Breast epithelium (tissue), 3 donors: Measurements from ENCODE around the gene SREBF1.

Experiments used
- POLR2A ChIP-seq: fragments of 450-650 bp; IDR thresholded peaks from one replicate; pipeline ENCODE4 v1.6.1; 2016; ENCODE audit warnings: antibody characterized with exemption, mild to moderate bottlenecking, moderate library complexity
- TF ChIP-seq, protein P1 (sequence below), 3 donors: fragments of 450-650 bp; IDR thresholded peaks; one replicate each; pipeline ENCODE4 v1.5.1; 2016 to 2017; ENCODE audit warnings: antibody characterized with exemption in 3 of 3, mild to moderate bottlenecking in 3 of 3, moderate library complexity in 3 of 3

DNA sequence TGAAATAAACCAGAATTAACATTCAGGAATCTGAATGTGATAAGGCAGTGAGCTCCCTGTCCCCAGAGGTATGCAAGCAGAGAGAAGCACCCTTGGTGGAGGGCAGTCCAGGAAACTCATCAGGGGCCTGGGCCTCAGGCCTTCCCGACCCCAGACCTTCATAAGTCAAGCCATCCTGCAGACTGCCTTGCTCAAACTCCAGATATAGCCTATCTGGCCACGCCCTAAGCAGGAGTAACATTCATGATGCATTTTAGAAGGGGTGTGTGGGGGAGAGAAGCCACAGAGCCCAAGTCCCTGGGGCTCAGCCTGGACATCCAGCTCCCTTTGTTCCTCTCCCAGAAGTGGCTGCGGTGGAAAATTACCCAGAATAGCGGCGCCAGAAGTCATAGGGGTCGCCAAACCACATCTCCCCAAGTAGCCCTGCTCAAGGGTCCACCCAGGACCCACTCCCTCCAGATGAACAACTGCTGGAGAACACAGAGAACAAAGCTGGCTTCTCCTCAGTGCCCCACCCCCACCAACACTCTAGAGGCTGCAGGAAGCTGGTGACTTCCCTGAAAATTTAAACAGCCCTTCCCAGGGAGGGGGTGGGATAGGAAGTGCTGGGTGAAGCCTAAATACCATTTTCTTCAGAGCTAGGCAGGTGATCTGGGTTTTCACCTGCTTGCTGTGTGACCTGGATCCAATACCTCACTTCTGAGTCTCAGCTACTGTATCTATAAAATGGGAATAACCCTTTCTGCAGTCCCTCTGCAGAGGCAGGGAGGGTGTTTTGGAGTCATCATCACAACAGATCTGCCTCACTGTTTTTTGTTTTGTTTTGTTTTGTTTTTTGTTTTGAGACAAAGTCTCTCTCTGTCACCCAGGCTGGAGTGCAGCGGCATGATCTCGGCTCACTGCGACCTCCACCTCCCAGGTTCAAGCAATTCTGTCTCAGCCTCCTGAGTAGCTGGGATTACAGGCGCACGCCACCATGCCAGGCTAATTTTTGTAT is 1.5 kb upstream of the SREBF1 start:
- TF ChIP-seq, protein P1, sequence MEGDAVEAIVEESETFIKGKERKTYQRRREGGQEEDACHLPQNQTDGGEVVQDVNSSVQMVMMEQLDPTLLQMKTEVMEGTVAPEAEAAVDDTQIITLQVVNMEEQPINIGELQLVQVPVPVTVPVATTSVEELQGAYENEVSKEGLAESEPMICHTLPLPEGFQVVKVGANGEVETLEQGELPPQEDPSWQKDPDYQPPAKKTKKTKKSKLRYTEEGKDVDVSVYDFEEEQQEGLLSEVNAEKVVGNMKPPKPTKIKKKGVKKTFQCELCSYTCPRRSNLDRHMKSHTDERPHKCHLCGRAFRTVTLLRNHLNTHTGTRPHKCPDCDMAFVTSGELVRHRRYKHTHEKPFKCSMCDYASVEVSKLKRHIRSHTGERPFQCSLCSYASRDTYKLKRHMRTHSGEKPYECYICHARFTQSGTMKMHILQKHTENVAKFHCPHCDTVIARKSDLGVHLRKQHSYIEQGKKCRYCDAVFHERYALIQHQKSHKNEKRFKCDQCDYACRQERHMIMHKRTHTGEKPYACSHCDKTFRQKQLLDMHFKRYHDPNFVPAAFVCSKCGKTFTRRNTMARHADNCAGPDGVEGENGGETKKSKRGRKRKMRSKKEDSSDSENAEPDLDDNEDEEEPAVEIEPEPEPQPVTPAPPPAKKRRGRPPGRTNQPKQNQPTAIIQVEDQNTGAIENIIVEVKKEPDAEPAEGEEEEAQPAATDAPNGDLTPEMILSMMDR (IDR thresholded peaks at IDR 0.05), result no peak
- no peak for TF ChIP-seq POLR2A
